HUES48 (cell line): ENCODE data around the gene ATG2A.
A peak's percentile ranks its signal among the peaks of the same experiment; 100 is the strongest.

ENCODE experiments used
- H3K27ac ChIP-seq: one replicate; pipeline ENCODE4 v1.7.0; 2013; ENCODE audit warnings: low read depth, low read length, inconsistent platforms
- H3K27me3 ChIP-seq: 2 replicates; pipeline ENCODE4 v1.6.1; 2013; ENCODE audit warnings: mild to moderate bottlenecking, low read length; ENCODE audit not compliant: control insufficient read depth, insufficient read depth
- H3K36me3 ChIP-seq: 2 replicates; pipeline ENCODE4 v1.6.1; 2013; ENCODE audit warnings: low read length; ENCODE audit not compliant: control insufficient read depth, insufficient read depth
- H3K4me1 ChIP-seq: 2 replicates; pipeline ENCODE4 v1.6.1; 2013; ENCODE audit warnings: mild to moderate bottlenecking, low read length; ENCODE audit not compliant: control insufficient read depth, insufficient read depth
- H3K4me3 ChIP-seq: 2 replicates; pipeline ENCODE4 v1.5.1; 2013; ENCODE audit warnings: mild to moderate bottlenecking, low read depth, low read length
- H3K9ac ChIP-seq: 2 replicates; pipeline ENCODE4 v1.6.1; 2013; ENCODE audit warnings: mild to moderate bottlenecking, low read depth, low read length, moderate library complexity
- H3K9me3 ChIP-seq: 2 replicates; pipeline ENCODE4 v1.6.1; 2013; ENCODE audit warnings: low read length; ENCODE audit not compliant: control insufficient read depth, insufficient read depth

The ATG2A gene

GRCh38 chr11:64866173-64866491, 50.9 kb downstream of the ATG2A start:
- H3K27ac ChIP-seq: no peak overlapping the region
- H3K9ac ChIP-seq: no peak overlapping the region
- no peaks in the 10 kb centered on the region for H3K27me3 ChIP-seq
- no peaks in the 10 kb centered on the region for H3K9me3 ChIP-seq
- H3K4me3 ChIP-seq: no peak overlapping the region
- peaks cover 21% of the 10 kb centered on the region for H3K4me1 ChIP-seq
- H3K36me3 ChIP-seq: no peaks in the 10 kb centered on the region

- Histone ChIP-seq H3K4me3 (no peak overlapping the region), H3K27ac (peak overlapping the region; percentile 34), H3K36me3 (no peaks in the 10 kb centered on the region), H3K4me1 (peaks cover 21% of the 10 kb centered on the region), H3K27me3 (no peaks in the 10 kb centered on the region), H3K9me3 (no peaks in the 10 kb centered on the region), H3K9ac (no peak overlapping the region)
Measured at GRCh38 chr11:64865286-64866172, 51.5 kb downstream of the ATG2A start.

- peak overlapping the region; percentile 68 for H3K27ac ChIP-seq
- no peaks in the 10 kb centered on the region for H3K36me3 ChIP-seq
- peaks cover 21% of the 10 kb centered on the region for H3K4me1 ChIP-seq
- no peak overlapping the region for H3K9ac ChIP-seq
- no peaks in the 10 kb centered on the region for H3K27me3 ChIP-seq
- H3K4me3 ChIP-seq: no peak overlapping the region
- H3K9me3 ChIP-seq: no peaks in the 10 kb centered on the region
Measured at GRCh38 chr11:64864473-64865285, 52.3 kb downstream of the ATG2A start.

- peak overlapping the region; percentile 40; the same call in 1 of the 2 replicates for H3K9ac ChIP-seq
- H3K9me3 ChIP-seq: no peaks in the 10 kb centered on the region
- H3K27ac ChIP-seq: peak overlapping the region; percentile 68
- H3K36me3 ChIP-seq: no peaks in the 10 kb centered on the region
- no peak overlapping the region for H3K4me3 ChIP-seq
- no peaks in the 10 kb centered on the region for H3K27me3 ChIP-seq
- peaks cover 21% of the 10 kb centered on the region for H3K4me1 ChIP-seq
Measured at GRCh38 chr11:64864135-64864472, 52.9 kb downstream of the ATG2A start.

GRCh38 chr11:64863391-64864060, 53.5 kb downstream of the ATG2A start:
- Histone ChIP-seq H3K36me3 (no peaks in the 10 kb centered on the region; the same call in 1 of the 2 replicates), H3K27me3 (no peaks in the 10 kb centered on the region), H3K9me3 (no peaks in the 10 kb centered on the region), H3K4me3 (no peak overlapping the region), H3K27ac (peak overlapping the region; percentile 68), H3K4me1 (peaks cover 21% of the 10 kb centered on the region), H3K9ac (peak overlapping the region; percentile 40; the same call in 1 of the 2 replicates)

- Histone ChIP-seq H3K36me3 (no peaks in the 10 kb centered on the region; the same call in 1 of the 2 replicates), H3K27ac (peak overlapping the region; percentile 68), H3K4me3 (no peak overlapping the region), H3K9ac (no peak overlapping the region), H3K4me1 (peaks cover 21% of the 10 kb centered on the region), H3K9me3 (no peaks in the 10 kb centered on the region), H3K27me3 (no peaks in the 10 kb centered on the region)
Measured at GRCh38 chr11:64862987-64863390, 54.0 kb downstream of the ATG2A start.

GRCh38 chr11:64861227-64861975, 55.6 kb downstream of the ATG2A start:
- Histone ChIP-seq H3K9ac (no peak overlapping the region), H3K27ac (no peak overlapping the region), H3K9me3 (no peaks in the 10 kb centered on the region), H3K36me3 (peaks cover 3% of the 10 kb centered on the region), H3K27me3 (no peaks in the 10 kb centered on the region), H3K4me3 (no peak overlapping the region), H3K4me1 (peaks cover 21% of the 10 kb centered on the region)

- Histone ChIP-seq H3K9ac (no peak overlapping the region), H3K4me3 (no peak overlapping the region), H3K4me1 (peaks cover 23% of the 10 kb centered on the region), H3K27ac (no peak overlapping the region), H3K9me3 (no peaks in the 10 kb centered on the region), H3K36me3 (peaks cover 4% of the 10 kb centered on the region), H3K27me3 (no peaks in the 10 kb centered on the region)
Measured at GRCh38 chr11:64859542-64860414, 57.2 kb downstream of the ATG2A start.

GRCh38 chr11:64858467-64859263, 58.3 kb downstream of the ATG2A start:
- no peak overlapping the region for H3K4me3 ChIP-seq
- no peak overlapping the region for H3K27ac ChIP-seq
- peaks cover 12% of the 10 kb centered on the region for H3K36me3 ChIP-seq
- peaks cover 11% of the 10 kb centered on the region for H3K4me1 ChIP-seq
- no peak overlapping the region for H3K9ac ChIP-seq
- no peaks in the 10 kb centered on the region for H3K9me3 ChIP-seq
- H3K27me3 ChIP-seq: no peaks in the 10 kb centered on the region
